ENCODE measurements around the gene DNPH1. TPM values are rescaled to one million over a fixed set of nuclear protein-coding genes. Genes with fewer than 3 reads are reported as not detected.

The DNPH1 gene
- total and polyA plus RNA-seq, 2 of the 8 experiments (the other 6 are each of a cell fraction or from before 2014, with no cell fraction given) = 33.9 to 134 TPM

DNA sequence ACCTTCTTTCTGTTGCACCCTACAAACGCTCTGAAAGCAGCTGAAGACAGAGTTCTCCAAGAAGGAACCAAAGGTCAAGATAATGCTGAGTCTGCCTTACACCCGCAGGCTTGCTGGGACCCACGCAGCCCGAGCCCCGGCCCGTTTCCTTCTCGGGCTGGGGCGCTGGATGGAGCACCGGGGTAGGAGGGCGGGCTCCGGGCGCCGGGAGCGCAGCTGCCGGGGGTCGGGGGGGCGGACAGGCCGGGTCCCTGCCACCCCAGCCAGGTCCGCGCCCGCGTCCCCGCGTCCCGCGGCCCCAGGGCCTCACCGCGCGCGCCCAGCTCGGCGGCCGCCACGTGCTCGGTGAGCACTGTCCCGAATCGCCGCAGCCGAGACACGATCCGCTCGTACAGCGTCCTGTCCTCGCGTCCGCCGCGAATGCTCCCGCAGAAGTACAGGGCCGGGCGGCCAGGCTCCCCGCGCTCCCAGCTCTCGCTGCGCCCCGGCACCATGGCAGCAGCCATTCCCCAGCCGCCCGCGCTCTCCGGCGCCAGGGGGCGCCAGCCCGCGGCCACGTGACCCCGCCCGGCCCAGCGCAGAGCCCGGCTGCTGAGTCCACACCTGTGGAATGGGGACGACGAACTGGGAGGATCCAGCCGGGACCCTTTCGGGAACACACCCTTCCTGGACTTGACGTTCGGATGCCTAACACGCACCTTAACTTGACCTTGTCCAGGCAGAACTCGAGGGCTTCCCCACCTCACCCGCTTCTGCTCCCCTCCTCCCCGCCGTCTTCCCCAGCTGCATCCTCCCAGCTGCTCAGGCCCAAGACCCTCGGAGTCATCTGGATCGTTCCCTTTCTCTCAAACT is at the start of gene DNPH1 (continued):
- peak in 2 of 3 experiments; percentile 81 to 83; a peak in 3 of 4 replicates for TF ChIP-seq CTCF (IDR thresholded peaks at IDR 0.05; ENCODE audit: control extremely low read depth in 1 of 3, insufficient read depth in 1 of 3, low read depth in 1 of 3, low read length in 3 of 3)
- peak; percentile 23; the same call in 1 of the 2 replicates for TF ChIP-seq BACH1 (IDR thresholded peaks at IDR 0.05; ENCODE audit: low read length)
- TF ChIP-seq CBX8 (IDR thresholded peaks at IDR 0.05; ENCODE audit: borderline replicate concordance, low read depth, low read length) = no peak
- TF ChIP-seq RXRA (IDR thresholded peaks at IDR 0.05; ENCODE audit: insufficient read depth, low read depth, low read length) = no peak
- TF ChIP-seq SAP30 (IDR thresholded peaks at IDR 0.05; ENCODE audit: insufficient read depth, insufficient replicate concordance, low read length) = no peak
- TF ChIP-seq SUZ12 (IDR thresholded peaks at IDR 0.05; ENCODE audit: low read length) = no peak
- peak; percentile 78; the same call in 1 of the 2 replicates for TF ChIP-seq TBP (IDR thresholded peaks at IDR 0.05; ENCODE audit: low read depth, low read length)
- peak; percentile 92 for TF ChIP-seq MAX (IDR thresholded peaks at IDR 0.05)
- peak; percentile 60; the same call in 1 of the 2 replicates for TF ChIP-seq GABPA (IDR thresholded peaks at IDR 0.05; ENCODE audit: borderline replicate concordance, insufficient read depth, low read length)
- TF ChIP-seq BCL11A (IDR thresholded peaks at IDR 0.05; ENCODE audit: low read depth in 2 of 2, low read length in 2 of 2) = no peak
- TF ChIP-seq E2F6 (IDR thresholded peaks at IDR 0.05) = peak; percentile 89
- TF ChIP-seq POU5F1 (IDR thresholded peaks at IDR 0.05; ENCODE audit: low read depth, low read length) = no peak
- TF ChIP-seq PHF8 (conservative IDR thresholded peaks at IDR 0.05; ENCODE audit: low read depth, low read length) = peak; percentile 82
- peak in 1 of 2 experiments; percentile 93; a peak in 1 of 4 replicates for TF ChIP-seq HDAC2 (IDR thresholded peaks at IDR 0.05; ENCODE audit: borderline replicate concordance in 1 of 2, low read depth in 2 of 2, low read length in 2 of 2)
- peak; percentile 78 for TF ChIP-seq TAF7 (optimal IDR thresholded peaks at IDR 0.05; ENCODE audit: borderline replicate concordance, low read depth, low read length)
- no peak for TF ChIP-seq CEBPB (IDR thresholded peaks at IDR 0.05; ENCODE audit: low read depth, low read length)
- TF ChIP-seq NRF1 (IDR thresholded peaks at IDR 0.05; ENCODE audit: low read depth, low read length) = no peak
- TF ChIP-seq NANOG (IDR thresholded peaks at IDR 0.05; ENCODE audit: insufficient read depth, low read depth, low read length, poor library complexity, severe bottlenecking) = no peak
- TF ChIP-seq CBX5 (IDR thresholded peaks at IDR 0.05; ENCODE audit: low read depth, low read length) = no peak
